SH-SY5Y (cell line): Measurements from ENCODE around the gene SNCA.

Source experiments
- GATA2 ChIP-seq: IDR thresholded peaks from 2 replicates; pipeline ENCODE4 v1.6.1; 2011; ENCODE audit warnings: mild to moderate bottlenecking, low read depth, low read length
- GATA3 ChIP-seq: IDR thresholded peaks from 2 replicates; pipeline ENCODE4 v1.6.1; 2011; ENCODE audit warnings: low read depth, mild to moderate bottlenecking, low read length, moderate library complexity

GRCh38 chr4:89836031-89836745 is 773 bp downstream of the SNCA start:
- TF ChIP-seq GATA2 (no peak), GATA3 (no peak)
